Stimulated activated CD4-positive, alpha-beta T cell treated with anti-CD3 and anti-CD28 coated beads, Interleukin-12 subunit alpha, Interleukin-12 subunit beta, amount 100 ng/mL, for 48 hours (primary cell): ENCODE results near the gene PRKAG2.

Source experiments
- DNase-seq, 3 donors: peaks; one replicate each; pipeline ENCODE4 v3.0.0-alpha.2; 2020; ENCODE audit warnings: low read depth in 2 of 3, low spot score in 1 of 3

Gene PRKAG2

DNA sequence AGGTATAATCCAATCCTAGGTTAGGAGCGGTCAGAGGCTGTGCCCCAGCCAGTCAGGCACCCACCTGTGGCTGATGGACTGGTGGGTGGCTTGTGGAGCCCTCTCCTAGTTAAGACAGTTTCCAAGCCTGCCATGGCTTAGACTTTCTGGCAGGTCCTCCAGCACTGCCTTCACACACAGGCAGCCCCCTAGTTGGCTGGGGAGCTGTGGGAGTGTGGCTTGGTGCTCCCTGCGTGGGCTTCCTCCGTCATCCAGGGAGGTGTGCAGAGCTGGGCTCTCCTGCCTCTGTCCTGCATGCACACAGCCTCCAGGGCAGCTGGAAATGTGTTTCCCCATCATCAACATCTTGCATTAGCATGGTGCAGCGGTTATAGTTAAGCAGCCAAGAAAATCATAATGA is 273.0 kb downstream of the PRKAG2 start:
- no peak for DNase-seq

- DNase-seq: no peak
These were observed 275.2 kb downstream of the PRKAG2 start for GRCh38 chr7:151601521-151602305.

DNA sequence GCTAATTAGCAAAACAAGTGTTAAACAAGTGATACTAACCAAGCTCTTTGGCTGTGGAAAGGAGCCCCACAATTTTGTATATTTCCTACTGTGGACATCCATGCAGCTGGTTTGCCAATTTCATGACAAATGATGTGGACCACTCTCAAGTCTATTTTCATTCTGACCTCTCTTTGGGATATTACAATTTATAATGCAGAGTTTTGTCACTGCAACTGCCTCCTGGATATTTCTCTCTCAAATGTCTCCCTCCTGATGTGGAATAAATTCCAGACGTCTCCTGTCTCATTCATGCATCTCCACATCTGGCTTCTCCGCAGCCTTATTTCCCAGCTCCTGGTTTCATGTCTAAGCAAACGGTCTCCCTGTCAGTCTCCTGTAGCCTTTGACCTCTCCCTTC is 276.6 kb downstream of the PRKAG2 start:
- no peak for DNase-seq

GRCh38 chr7:151599401-151600227 is 277.3 kb downstream of the PRKAG2 start:
- peak in 2 of 3 donors; percentile 2 to 12 for DNase-seq

GRCh38 chr7:151597541-151598444 is 279.1 kb downstream of the PRKAG2 start:
- DNase-seq: no peak

- DNase-seq: no peak
These were observed 281.1 kb downstream of the PRKAG2 start for GRCh38 chr7:151595702-151596350.

GRCh38 chr7:151592868-151593486 is 283.9 kb downstream of the PRKAG2 start:
- DNase-seq: no peak

- DNase-seq: no peak
These were observed 284.6 kb downstream of the PRKAG2 start for GRCh38 chr7:151592330-151592729.

DNA sequence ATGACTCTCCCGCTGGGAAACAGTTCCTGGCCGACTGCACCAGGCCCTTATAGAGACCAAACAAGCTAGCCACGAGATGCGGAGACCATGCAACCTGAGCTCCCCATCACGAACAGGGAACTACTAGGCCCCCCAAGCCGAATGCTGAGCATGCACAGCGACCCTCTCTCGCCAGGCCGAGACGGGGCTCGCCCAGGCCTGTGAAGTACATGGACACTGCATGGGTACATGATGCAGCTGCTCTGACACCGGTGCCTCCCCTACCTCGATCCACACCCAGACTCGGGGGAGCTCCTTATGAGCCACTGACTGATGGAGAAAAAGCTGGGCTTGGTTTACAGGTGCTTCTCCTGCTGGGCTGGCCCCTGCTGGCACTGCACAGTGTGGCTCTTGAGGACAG is 285.0 kb downstream of the PRKAG2 start:
- no peak for DNase-seq

- DNase-seq: no peak
These were observed 285.8 kb downstream of the PRKAG2 start for GRCh38 chr7:151590850-151591771.

GRCh38 chr7:151590071-151590849 is 286.7 kb downstream of the PRKAG2 start:
- no peak for DNase-seq

DNA sequence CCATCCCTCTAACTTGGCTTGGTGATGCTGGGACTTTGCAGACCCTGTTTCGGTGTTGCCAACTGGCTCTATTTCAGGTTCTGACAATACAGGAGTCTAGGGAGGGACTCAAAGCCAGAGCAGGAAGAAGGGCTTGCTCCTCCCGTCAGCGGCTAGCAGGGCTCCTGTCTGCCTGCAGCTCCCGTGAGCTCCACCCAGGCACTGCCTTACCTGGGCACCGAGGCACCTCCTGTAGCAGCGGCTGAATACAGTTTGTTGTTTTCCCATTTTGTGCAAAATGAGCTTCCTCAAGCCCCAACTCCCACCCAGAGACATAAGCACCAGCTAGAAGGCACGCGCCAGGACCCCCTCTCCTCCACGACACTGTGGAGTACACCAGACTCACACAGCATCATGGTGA is 287.9 kb downstream of the PRKAG2 start:
- no peak for DNase-seq

- no peak for DNase-seq
These were observed 290.2 kb downstream of the PRKAG2 start for GRCh38 chr7:151586531-151587260.

GRCh38 chr7:151585744-151586393 is 291.0 kb downstream of the PRKAG2 start:
- DNase-seq: no peak

DNA sequence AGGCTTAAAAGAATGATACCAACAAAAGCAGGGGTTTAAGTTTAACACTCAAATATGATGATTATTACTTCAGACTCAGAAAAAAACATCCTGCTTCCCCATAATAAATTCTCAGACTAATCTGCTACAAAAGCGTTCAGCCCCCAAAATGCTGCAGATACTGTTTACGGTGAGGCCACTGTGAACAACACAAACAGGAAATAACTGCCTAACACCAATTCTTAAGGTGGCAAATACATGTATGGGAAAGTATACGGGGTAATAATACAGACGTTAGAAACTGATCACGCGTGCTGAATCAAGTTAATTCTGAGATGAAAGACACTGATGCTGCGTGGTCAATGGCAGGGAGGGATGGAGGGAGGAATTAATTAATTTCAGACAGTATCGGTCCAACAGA is 295.2 kb downstream of the PRKAG2 start:
- DNase-seq: no peak

DNA sequence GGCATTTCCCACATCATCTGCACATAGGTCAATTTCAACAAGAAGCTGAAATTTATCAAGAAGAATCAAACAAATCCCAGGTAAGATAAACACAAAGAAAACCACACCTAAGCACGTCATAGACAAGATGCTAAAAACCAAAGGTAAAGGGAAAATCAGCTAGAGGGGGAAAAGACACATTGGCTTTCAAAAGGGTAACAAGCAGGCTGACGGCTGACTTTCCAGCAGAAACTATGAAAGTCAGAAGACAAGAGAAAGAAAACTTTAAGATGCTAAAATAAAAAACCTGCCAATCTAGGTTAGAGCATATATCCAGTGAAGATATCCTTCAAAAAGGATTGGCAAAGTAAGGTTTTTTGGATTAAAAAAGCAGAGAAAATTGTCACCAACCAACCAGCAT is 297.3 kb downstream of the PRKAG2 start:
- DNase-seq: no peak

DNA sequence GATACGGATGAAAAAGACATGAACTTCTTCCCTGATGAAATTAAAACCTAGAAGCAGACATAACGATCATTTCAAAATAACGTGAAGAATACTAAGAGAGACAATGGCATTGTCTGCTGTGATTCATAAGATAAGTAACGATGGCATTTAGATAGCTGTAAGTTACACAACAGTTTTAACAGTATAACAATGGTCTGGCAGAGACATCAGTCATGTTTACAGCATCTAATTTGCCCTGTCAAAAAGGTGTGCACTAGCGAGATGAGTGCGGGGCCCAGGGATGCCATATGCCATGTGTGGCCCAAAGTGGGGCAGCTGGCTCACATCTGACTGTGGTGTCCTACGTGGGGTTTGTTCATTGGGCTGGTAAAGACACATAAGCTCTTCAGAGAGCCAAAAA is 301.5 kb downstream of the PRKAG2 start:
- DNase-seq: no peak
